Measurements from ENCODE around the gene SRSF12. TPM values are rescaled to one million over a fixed set of nuclear protein-coding genes. Genes with fewer than 3 reads are reported as not detected.

The SRSF12 gene
- total and polyA plus RNA-seq, 2 donors from 2014 or later: 1.0 to 2.3 TPM

DNA sequence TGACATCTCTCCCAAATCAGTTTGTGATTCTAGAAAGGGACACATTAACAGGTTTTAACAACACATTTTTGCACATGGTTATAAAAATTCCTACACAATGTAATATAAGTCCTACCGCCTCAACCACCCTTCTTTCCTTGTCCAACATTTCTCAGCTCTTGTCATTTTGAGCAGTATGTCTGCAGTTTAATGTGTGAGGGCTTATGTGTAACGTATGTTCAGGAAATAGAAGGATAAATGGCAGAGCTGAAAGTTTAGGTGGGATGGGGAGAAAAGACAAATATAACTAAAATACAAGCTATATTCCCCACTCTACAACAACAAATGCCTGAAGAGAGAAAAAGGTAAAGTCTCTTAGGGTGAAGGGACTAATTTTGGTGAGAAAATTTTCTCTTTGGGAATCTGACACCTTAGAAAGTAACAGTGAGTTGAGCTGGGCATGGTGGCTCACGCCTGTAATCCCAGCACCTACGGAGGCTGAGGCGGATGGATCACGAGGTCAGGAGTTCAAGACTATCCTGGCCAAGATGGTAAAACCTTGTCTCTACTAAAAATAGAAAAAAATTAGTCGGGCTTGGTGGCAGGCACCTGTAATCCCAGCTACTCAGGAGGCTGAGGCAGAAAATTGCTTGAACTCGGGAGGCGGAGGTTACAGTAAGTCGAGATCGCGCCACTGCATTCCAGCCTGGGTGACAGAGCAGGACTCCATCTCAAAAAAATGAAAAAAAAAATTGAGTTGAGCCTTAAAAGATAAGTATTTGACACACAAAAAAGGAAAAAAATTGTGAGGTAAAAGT lies 32.3 kb downstream of the SRSF12 start:
- no peak overlapping the region for H3K4me3 ChIP-seq (ENCODE audit: low read length in 3 of 3)
- no peak for FAIRE-seq
- peak overlapping the region in 1 of 2 donors; percentile 58 for H3K27ac ChIP-seq (ENCODE audit: low read depth in 2 of 2, low read length in 2 of 2)

GRCh38 chr6:89084954-89085353 lies 32.9 kb downstream of the SRSF12 start:
- DNase-seq (no peak), FAIRE-seq (no peak)
- H3K4me1 ChIP-seq (ENCODE audit: control insufficient read depth in 2 of 3, insufficient read depth in 2 of 3, low read depth in 1 of 3, low read length in 3 of 3): peaks cover 0 to 10% (median 5%) of the 10 kb centered on the region in 3 donors
- intact Hi-C loops (cut with DNase I): no loop called here
- H3K27ac ChIP-seq (ENCODE audit: low read depth in 2 of 2, low read length in 2 of 2): no peak overlapping the region
- no peak overlapping the region for H3K4me3 ChIP-seq (ENCODE audit: low read length in 3 of 3)
- TF ChIP-seq, protein P1, sequence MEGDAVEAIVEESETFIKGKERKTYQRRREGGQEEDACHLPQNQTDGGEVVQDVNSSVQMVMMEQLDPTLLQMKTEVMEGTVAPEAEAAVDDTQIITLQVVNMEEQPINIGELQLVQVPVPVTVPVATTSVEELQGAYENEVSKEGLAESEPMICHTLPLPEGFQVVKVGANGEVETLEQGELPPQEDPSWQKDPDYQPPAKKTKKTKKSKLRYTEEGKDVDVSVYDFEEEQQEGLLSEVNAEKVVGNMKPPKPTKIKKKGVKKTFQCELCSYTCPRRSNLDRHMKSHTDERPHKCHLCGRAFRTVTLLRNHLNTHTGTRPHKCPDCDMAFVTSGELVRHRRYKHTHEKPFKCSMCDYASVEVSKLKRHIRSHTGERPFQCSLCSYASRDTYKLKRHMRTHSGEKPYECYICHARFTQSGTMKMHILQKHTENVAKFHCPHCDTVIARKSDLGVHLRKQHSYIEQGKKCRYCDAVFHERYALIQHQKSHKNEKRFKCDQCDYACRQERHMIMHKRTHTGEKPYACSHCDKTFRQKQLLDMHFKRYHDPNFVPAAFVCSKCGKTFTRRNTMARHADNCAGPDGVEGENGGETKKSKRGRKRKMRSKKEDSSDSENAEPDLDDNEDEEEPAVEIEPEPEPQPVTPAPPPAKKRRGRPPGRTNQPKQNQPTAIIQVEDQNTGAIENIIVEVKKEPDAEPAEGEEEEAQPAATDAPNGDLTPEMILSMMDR (IDR thresholded peaks at IDR 0.05; ENCODE audit: borderline replicate concordance, extremely low read depth, insufficient read depth): no peak
- H3K36me3 ChIP-seq (ENCODE audit: control insufficient read depth in 2 of 3, insufficient read depth in 3 of 3, low read length in 3 of 3): peaks cover 7 to 22% (median 21%) of the 10 kb centered on the region in 3 donors
- H3K9me3 ChIP-seq (ENCODE audit: control insufficient read depth in 2 of 3, insufficient read depth in 1 of 3, low read length in 3 of 3): no peaks in the 10 kb centered on the region
- peak overlapping the region in 1 of 3 donors; percentile 49 for H3K9ac ChIP-seq (ENCODE audit: low read length in 3 of 3)
- no peaks in the 10 kb centered on the region for H3K27me3 ChIP-seq (ENCODE audit: control insufficient read depth, insufficient read depth, low read length)

More for the DNA sequence above, 32.3 kb downstream of the SRSF12 start:
- H3K27me3 ChIP-seq (ENCODE audit: control insufficient read depth, insufficient read depth, low read length): no peaks in the 10 kb centered on the region
- no peak for DNase-seq
- H3K9ac ChIP-seq (ENCODE audit: low read length in 3 of 3): no peak overlapping the region
- H3K4me1 ChIP-seq (ENCODE audit: control insufficient read depth in 2 of 3, insufficient read depth in 2 of 3, low read depth in 1 of 3, low read length in 3 of 3): peaks cover 0 to 10% (median 5%) of the 10 kb centered on the region in 3 donors
- no peaks in the 10 kb centered on the region for H3K9me3 ChIP-seq (ENCODE audit: control insufficient read depth in 2 of 3, insufficient read depth in 1 of 3, low read length in 3 of 3)
- intact Hi-C loops (cut with DNase I): no loop called here
- peaks cover 7 to 22% (median 21%) of the 10 kb centered on the region in 3 donors for H3K36me3 ChIP-seq (ENCODE audit: control insufficient read depth in 2 of 3, insufficient read depth in 3 of 3, low read length in 3 of 3)
- TF ChIP-seq, protein P1 (IDR thresholded peaks at IDR 0.05; ENCODE audit: borderline replicate concordance, extremely low read depth, insufficient read depth): no peak

GRCh38 chr6:89084542-89084941 lies 33.3 kb downstream of the SRSF12 start:
- DNase-seq: no peak
- peaks cover 0 to 10% (median 5%) of the 10 kb centered on the region in 3 donors for H3K4me1 ChIP-seq (ENCODE audit: control insufficient read depth in 2 of 3, insufficient read depth in 2 of 3, low read depth in 1 of 3, low read length in 3 of 3)
- TF ChIP-seq, protein P1 (IDR thresholded peaks at IDR 0.05; ENCODE audit: borderline replicate concordance, extremely low read depth, insufficient read depth): no peak
- FAIRE-seq: no peak
- H3K27me3 ChIP-seq (ENCODE audit: control insufficient read depth, insufficient read depth, low read length): no peaks in the 10 kb centered on the region
- no peaks in the 10 kb centered on the region for H3K9me3 ChIP-seq (ENCODE audit: control insufficient read depth in 2 of 3, insufficient read depth in 1 of 3, low read length in 3 of 3)
- no peak overlapping the region for H3K4me3 ChIP-seq (ENCODE audit: low read length in 3 of 3)
- intact Hi-C loops (cut with DNase I): no loop called here
- no peak overlapping the region for H3K9ac ChIP-seq (ENCODE audit: low read length in 3 of 3)
- no peak overlapping the region for H3K27ac ChIP-seq (ENCODE audit: low read depth in 2 of 2, low read length in 2 of 2)
- peaks cover 7 to 22% (median 21%) of the 10 kb centered on the region in 3 donors for H3K36me3 ChIP-seq (ENCODE audit: control insufficient read depth in 2 of 3, insufficient read depth in 3 of 3, low read length in 3 of 3)
